Natural killer cell treated with Interleukin-12 subunit alpha and Interleukin-12 subunit beta and Interleukin-15 and Interleukin-18, amount 100 ng/mL, for 72 hours (primary cell): ENCODE results near the gene KRTAP20-3. TPM values are rescaled to one million over a fixed set of nuclear protein-coding genes. Genes with fewer than 3 reads are reported as not detected.

Experiments used
- ATAC-seq, 2 donors: fragments of 150-1000 bp; cut with Tn5 transposase in 1 of 2; sonication (Bioruptor Pico), chemical (Tn5 transposase) in 1 of 2; 2 replicates each; pipeline ENCODE4 v1.10.0; 2021
- DNase-seq: peaks from one replicate; pipeline ENCODE4 v3.0.0; 2022; ENCODE audit warnings: low spot score
- H3K27ac Mint-ChIP-seq, 2 donors: 1 replicate in 1 of 2; 2 replicates in 1 of 2; pipeline ENCODE4 v1.8.0; 2022; ENCODE audit warnings: mixed read lengths in 2 of 2, mild to moderate bottlenecking in 1 of 2, moderate library complexity in 1 of 2
- H3K27me3 Mint-ChIP-seq, 2 donors: 1 replicate in 1 of 2; 2 replicates in 1 of 2; pipeline ENCODE4 v1.8.0; 2022; ENCODE audit warnings: mixed read lengths in 2 of 2
- H3K36me3 Mint-ChIP-seq: one replicate; pipeline ENCODE4 v1.8.0; 2022; ENCODE audit warnings: mixed read lengths
- H3K4me1 Mint-ChIP-seq, 2 donors: 1 replicate in 1 of 2; 2 replicates in 1 of 2; pipeline ENCODE4 v1.8.0; 2022; ENCODE audit warnings: low read depth in 2 of 2, mixed read lengths in 2 of 2, mild to moderate bottlenecking in 1 of 2
- H3K4me3 Mint-ChIP-seq: one replicate; pipeline ENCODE4 v1.8.0; 2022; ENCODE audit warnings: mixed read lengths
- H3K9me3 Mint-ChIP-seq: 2 replicates; pipeline ENCODE4 v1.8.0; 2022; ENCODE audit warnings: mixed read lengths
- total RNA-seq, 2 donors: library from RNA; stranded (reverse); gene quantifications; one replicate each; pipeline ENCODE4 v1.2.3, GENCODE V29; 2022

KRTAP20-3 gene
- total RNA-seq = not detected

DNA sequence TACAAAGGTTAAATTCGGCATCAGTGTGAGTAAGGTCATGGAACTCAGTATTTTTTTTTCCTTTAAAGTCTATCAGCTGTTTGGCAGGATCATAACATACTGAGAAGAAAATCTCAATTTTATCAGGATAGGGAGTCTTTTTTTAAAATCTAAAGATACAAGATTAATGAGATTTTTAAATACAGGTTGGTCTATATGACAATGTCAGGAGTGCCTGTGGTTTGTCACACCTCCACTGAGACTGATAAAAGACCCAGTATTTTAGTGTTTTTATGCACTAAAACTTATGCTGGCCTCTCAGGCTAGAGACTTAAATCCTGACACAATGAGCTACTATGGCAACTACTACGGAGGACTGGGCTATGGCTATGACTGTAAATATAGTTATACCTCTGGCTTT, at the start of gene KRTAP20-3:
KRTAP20-3 (plus strand) TSS at position 301 of the 400 bp plus-strand sequence.
- H3K27ac Mint-ChIP-seq = no peak within 1 kb of the TSS
- H3K36me3 Mint-ChIP-seq = no peaks in the 10 kb centered on the region
- no peak within 1 kb of the TSS for H3K4me3 Mint-ChIP-seq
- peaks cover 8% of the 10 kb centered on the region for H3K9me3 Mint-ChIP-seq
- no peaks in the 10 kb centered on the region for H3K27me3 Mint-ChIP-seq
- H3K4me1 Mint-ChIP-seq = no peaks in the 10 kb centered on the region
- DNase-seq = no peak
- ATAC-seq = no peak

GRCh38 chr21:30598802-30599201, 43.9 kb upstream of the KRTAP20-3 start, which contains the start of gene KRTAP6-2:
Gene KRTAP6-2, minus strand, starts transcription at chr21:30598902. Its CDS starts 28 bp downstream, at chr21:30598874.
- Mint-ChIP-seq H3K4me1 (no peaks in the 10 kb centered on the region), H3K27me3 (no peaks in the 10 kb centered on the region), H3K36me3 (peaks cover 7% of the 10 kb centered on the region), H3K27ac (no peak within 1 kb of the TSS), H3K4me3 (no peak within 1 kb of the TSS), H3K9me3 (peaks cover 5% of the 10 kb centered on the region)
- DNase-seq (no peak), ATAC-seq (no peak)

DNA sequence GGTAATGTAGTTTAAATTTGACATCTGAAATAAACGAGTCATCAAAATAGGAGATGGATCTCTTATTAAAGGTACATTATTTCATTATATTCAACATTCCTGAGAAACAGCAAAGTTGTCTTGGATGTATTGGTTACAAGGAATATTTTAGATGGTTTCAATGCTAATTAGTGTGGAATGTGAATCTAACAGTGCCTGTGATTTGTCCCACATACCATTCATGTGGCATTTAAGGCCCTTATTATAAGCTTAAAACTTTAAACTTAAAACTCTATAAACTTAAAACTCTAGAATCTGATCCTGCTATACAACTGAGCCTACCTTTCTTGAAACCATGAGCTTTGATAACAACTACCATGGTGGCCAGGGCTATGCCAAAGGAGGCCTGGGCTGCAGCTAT, 41.9 kb upstream of the KRTAP20-3 start, which contains the start of gene KRTAP22-1:
KRTAP22-1 (plus strand) TSS at position 301 of the 400 bp plus-strand sequence.
- no peaks in the 10 kb centered on the region for H3K4me1 Mint-ChIP-seq
- H3K4me3 Mint-ChIP-seq = no peak within 1 kb of the TSS
- DNase-seq = no peak

DNA sequence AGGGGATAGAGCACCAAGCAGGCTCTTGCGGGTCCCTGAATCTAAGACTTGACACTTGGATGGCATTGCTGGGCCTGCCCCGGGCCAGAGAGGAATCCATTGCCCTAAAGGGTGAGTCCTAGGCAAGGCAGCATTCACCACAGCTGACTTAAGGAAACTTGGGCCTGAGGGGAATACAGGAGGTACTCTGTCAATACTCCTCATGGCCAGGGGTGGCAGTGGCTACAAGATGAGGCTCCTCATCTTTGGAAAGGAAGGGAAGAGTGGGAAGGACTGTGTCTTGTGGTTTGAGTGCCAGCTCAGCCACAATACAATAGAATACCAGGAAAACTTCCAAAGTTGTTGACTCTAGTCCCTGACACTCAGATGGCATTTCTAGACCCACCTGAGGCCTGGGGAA, 36.7 kb upstream of the KRTAP20-3 start:
- Mint-ChIP-seq H3K36me3 (peaks cover 7% of the 10 kb centered on the region), H3K27me3 (no peaks in the 10 kb centered on the region), H3K9me3 (peaks cover 19% of the 10 kb centered on the region), H3K27ac (no peak overlapping the region), H3K4me1 (no peaks in the 10 kb centered on the region), H3K4me3 (no peak overlapping the region)
- no peak for DNase-seq
- ATAC-seq = no peak

More for the DNA sequence above, 41.9 kb upstream of the KRTAP20-3 start, which contains the start of gene KRTAP22-1:
- Mint-ChIP-seq H3K27me3 (no peaks in the 10 kb centered on the region), H3K9me3 (peaks cover 10% of the 10 kb centered on the region), H3K27ac (no peak within 1 kb of the TSS), H3K36me3 (peaks cover 7% of the 10 kb centered on the region)
- ATAC-seq = no peak

- DNase-seq (no peak), ATAC-seq (no peak)
- H3K27me3 Mint-ChIP-seq = no peaks in the 10 kb centered on the region
- H3K36me3 Mint-ChIP-seq = no peaks in the 10 kb centered on the region
- H3K4me3 Mint-ChIP-seq = no peak overlapping the region
- H3K27ac Mint-ChIP-seq = no peak overlapping the region
- H3K9me3 Mint-ChIP-seq = peaks cover 9% of the 10 kb centered on the region
- no peaks in the 10 kb centered on the region for H3K4me1 Mint-ChIP-seq
Observed at GRCh38 chr21:30612132-30612531, 30.5 kb upstream of the KRTAP20-3 start.

GRCh38 chr21:30613836-30614235, 28.8 kb upstream of the KRTAP20-3 start, which contains the start of gene KRTAP6-1:
Gene KRTAP6-1, minus strand, starts transcription at chr21:30613930. Its CDS starts 26 bp downstream, at chr21:30613904.
- H3K36me3 Mint-ChIP-seq = no peaks in the 10 kb centered on the region
- H3K27me3 Mint-ChIP-seq = no peaks in the 10 kb centered on the region

GRCh38 chr21:30615199-30615598, 27.5 kb upstream of the KRTAP20-3 start:
- Mint-ChIP-seq H3K36me3 (no peaks in the 10 kb centered on the region), H3K27ac (no peak overlapping the region), H3K4me3 (no peak overlapping the region), H3K9me3 (peaks cover 6% of the 10 kb centered on the region), H3K27me3 (no peaks in the 10 kb centered on the region), H3K4me1 (no peaks in the 10 kb centered on the region)
- DNase-seq (no peak), ATAC-seq (no peak)

More at GRCh38 chr21:30613836-30614235, 28.8 kb upstream of the KRTAP20-3 start, which contains the start of gene KRTAP6-1:
- ATAC-seq = no peak
- Mint-ChIP-seq H3K4me3 (no peak within 1 kb of the TSS), H3K27ac (no peak within 1 kb of the TSS), H3K4me1 (no peaks in the 10 kb centered on the region), H3K9me3 (peaks cover 6% of the 10 kb centered on the region)
- DNase-seq = no peak

DNA sequence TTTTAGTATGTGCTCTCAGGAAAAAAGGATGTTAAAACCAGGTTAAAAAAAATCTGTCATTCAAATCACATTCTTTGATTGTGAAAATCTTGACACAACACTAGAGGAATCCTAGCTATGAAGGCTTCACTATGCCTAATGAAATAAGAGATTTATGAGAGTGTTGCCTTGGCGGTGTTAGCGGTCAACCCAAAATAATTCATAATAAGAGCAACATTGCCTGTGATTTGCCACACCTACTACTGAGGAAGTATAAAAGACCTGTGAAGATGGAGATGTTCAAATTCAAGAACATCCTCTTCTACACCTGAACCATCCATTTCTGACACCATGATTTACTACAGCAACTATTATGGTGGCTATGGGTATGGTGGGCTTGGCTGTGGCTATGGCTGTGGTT, 26.5 kb upstream of the KRTAP20-3 start, which contains the start of gene KRTAP20-1:
KRTAP20-1 (plus strand) TSS at position 301 of the 400 bp plus-strand sequence; CDS start at position 331, 30 bp downstream.
- no peak for DNase-seq
- no peak for ATAC-seq
- H3K4me3 Mint-ChIP-seq = no peak within 1 kb of the TSS
- H3K36me3 Mint-ChIP-seq = no peaks in the 10 kb centered on the region
- H3K27ac Mint-ChIP-seq = no peak within 1 kb of the TSS
- no peaks in the 10 kb centered on the region for H3K4me1 Mint-ChIP-seq
- H3K27me3 Mint-ChIP-seq = no peaks in the 10 kb centered on the region
- peaks cover 3% of the 10 kb centered on the region for H3K9me3 Mint-ChIP-seq

- ATAC-seq (no peak), DNase-seq (no peak)
- Mint-ChIP-seq H3K4me3 (no peak overlapping the region), H3K4me1 (no peaks in the 10 kb centered on the region), H3K36me3 (no peaks in the 10 kb centered on the region), H3K9me3 (peaks cover 6% of the 10 kb centered on the region), H3K27me3 (no peaks in the 10 kb centered on the region), H3K27ac (no peak overlapping the region)
Observed at GRCh38 chr21:30620080-30620479, 22.6 kb upstream of the KRTAP20-3 start.

DNA sequence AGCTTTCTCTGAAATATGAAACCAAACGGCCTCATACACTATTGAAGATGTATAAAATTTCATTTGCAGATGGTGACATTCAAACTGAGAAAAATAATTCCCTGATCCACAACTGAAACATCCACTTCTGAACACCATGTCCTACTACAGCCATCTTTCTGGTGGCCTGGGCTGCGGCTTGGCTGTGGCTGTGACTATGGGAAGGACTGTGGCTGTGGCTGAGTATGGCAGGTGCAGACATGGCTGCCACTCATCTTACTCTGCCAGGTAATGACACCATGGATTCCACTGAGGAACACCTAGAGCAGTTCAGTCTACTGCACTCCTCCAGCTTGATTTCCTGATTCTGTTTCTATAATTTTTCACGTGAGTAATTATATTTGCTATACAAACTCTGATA, 22.1 kb upstream of the KRTAP20-3 start, which contains the start of gene KRTAP20-4:
KRTAP20-4 (plus strand) TSS at position 106 of the 400 bp plus-strand sequence.
- Mint-ChIP-seq H3K4me1 (no peaks in the 10 kb centered on the region), H3K9me3 (peaks cover 6% of the 10 kb centered on the region), H3K36me3 (no peaks in the 10 kb centered on the region), H3K27ac (no peak within 1 kb of the TSS), H3K27me3 (no peaks in the 10 kb centered on the region), H3K4me3 (no peak within 1 kb of the TSS)
- DNase-seq (no peak), ATAC-seq (no peak)

GRCh38 chr21:30623362-30623761, 19.3 kb upstream of the KRTAP20-3 start:
- no peaks in the 10 kb centered on the region for H3K4me1 Mint-ChIP-seq
- no peaks in the 10 kb centered on the region for H3K27me3 Mint-ChIP-seq
- no peak overlapping the region for H3K27ac Mint-ChIP-seq
- DNase-seq = no peak
- no peak for ATAC-seq
- no peak overlapping the region for H3K4me3 Mint-ChIP-seq
- H3K36me3 Mint-ChIP-seq = no peaks in the 10 kb centered on the region
- peaks cover 14% of the 10 kb centered on the region for H3K9me3 Mint-ChIP-seq

DNA sequence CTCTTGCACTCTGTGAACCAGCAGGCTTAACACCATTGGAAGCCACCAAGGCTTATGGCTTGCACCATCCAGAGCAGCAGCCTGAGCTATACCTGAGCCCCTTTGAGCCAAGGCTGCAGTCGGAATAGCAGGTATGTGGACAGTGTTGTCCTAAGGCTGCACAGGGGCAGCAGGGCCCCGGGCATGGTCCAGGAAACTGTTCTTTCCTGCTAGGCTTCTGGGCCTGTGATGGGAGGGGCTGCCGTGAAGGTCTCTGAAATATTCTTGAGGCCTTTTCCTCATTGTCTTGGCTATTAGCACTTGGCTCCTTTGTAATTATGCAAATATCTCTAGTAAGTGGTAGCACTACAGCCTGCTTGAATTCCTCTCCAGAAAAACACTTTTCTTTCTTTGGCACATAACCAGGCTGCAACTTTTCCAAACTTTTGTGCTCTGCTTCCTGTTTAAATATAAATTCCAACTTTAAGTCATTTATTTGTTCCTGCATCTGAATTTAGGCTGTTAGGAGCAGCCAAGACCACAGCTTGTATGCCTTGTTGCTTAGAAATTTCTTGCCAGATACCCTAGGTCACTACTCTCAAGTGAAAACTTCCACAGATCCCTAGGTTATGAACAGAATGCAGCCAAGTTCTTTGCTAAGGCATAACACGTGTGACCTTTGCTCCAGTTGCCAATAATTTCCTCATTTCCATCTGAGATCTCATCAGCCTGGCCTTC, 17.1 kb upstream of the KRTAP20-3 start:
- Mint-ChIP-seq H3K4me1 (no peaks in the 10 kb centered on the region), H3K27ac (no peak overlapping the region), H3K4me3 (no peak overlapping the region), H3K9me3 (peaks cover 17% of the 10 kb centered on the region), H3K27me3 (no peaks in the 10 kb centered on the region), H3K36me3 (no peaks in the 10 kb centered on the region)
- ATAC-seq (no peak), DNase-seq (no peak)

DNA sequence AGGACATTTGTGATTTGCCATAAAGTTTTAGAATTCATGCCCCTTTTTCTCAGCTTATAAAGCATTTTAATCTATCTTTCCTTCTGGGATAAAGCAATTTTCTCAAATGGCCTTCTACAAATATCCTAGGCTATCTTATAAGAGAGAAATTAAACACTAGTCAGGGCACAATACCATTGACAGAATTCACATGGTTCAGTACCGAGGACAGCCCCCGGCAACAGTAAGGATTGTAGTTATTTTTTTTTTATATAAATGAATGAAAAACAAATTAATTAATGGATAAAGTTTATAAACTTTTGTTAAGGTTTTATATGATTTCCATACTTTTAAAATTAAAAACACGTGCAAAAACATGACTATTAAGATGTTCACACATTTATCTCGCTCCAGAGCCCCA, 14.6 kb upstream of the KRTAP20-3 start:
- H3K4me3 Mint-ChIP-seq = no peak overlapping the region
- H3K9me3 Mint-ChIP-seq = peaks cover 21% of the 10 kb centered on the region
- H3K4me1 Mint-ChIP-seq = no peaks in the 10 kb centered on the region
- DNase-seq (no peak), ATAC-seq (no peak)
- H3K27me3 Mint-ChIP-seq = no peaks in the 10 kb centered on the region
- no peaks in the 10 kb centered on the region for H3K36me3 Mint-ChIP-seq
- no peak overlapping the region for H3K27ac Mint-ChIP-seq

DNA sequence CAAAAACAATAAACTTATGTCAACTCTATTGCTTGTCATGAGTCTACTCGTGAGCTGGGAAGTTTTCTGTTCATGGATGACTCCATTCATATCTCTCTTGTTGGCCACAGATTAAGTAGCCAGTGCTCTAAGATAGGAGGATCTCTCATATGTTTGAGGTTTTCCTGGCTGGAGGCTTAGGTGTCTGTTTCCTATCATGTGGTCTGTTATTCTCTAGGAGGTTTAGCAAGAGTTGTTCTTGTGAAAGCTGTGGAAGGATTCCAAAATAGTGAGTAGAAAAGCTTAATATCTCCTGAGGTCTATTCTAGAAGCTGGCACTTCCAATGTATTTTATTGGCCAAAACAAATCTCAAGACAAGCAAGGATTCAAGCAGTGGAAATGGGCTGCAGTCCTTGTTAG, 13.5 kb upstream of the KRTAP20-3 start:
- no peak overlapping the region for H3K4me3 Mint-ChIP-seq
- H3K27ac Mint-ChIP-seq = no peak overlapping the region
- peaks cover 21% of the 10 kb centered on the region for H3K9me3 Mint-ChIP-seq
- H3K36me3 Mint-ChIP-seq = no peaks in the 10 kb centered on the region
- H3K4me1 Mint-ChIP-seq = no peaks in the 10 kb centered on the region
- DNase-seq (no peak), ATAC-seq (no peak)
- H3K27me3 Mint-ChIP-seq = no peaks in the 10 kb centered on the region
